KBM-7 (cell line): Measurements from ENCODE around the gene RAB1B.
"Not testable (repeated sequence)": the region's sequence is repeated elsewhere in the genome, so short reads cannot be mapped to it uniquely, and the experiment has no call there.

Experiments
- DNase-seq: peaks from one replicate; pipeline ENCODE4 v3.0.0-alpha.2; 2015
- in situ Hi-C: fragments of 300-500 bp; cut with MboI; formaldehyde crosslinking; loops from 2 replicates; pipeline ENCODE4 v1.14.3; 2020; ENCODE audit warnings: low sequenced_read_pairs, low pct_unique_long_range_greater_than_20kb, mixed read lengths

RAB1B gene

GRCh38 chr11:66315498-66315885 lies 47.1 kb downstream of the RAB1B start:
- in situ Hi-C loops, result no loop called here
- DNase-seq, result no peak

- no peak for DNase-seq
- in situ Hi-C loops, result no loop called here
These were observed 47.7 kb downstream of the RAB1B start for GRCh38 chr11:66315921-66316811.

GRCh38 chr11:66316849-66317251 lies 48.4 kb downstream of the RAB1B start, which contains the start of gene CD248:
Gene CD248, minus strand, starts transcription at chr11:66317044. Its CDS starts 17 bp downstream, at chr11:66317027.
- no peak for DNase-seq

GRCh38 chr11:66317322-66317722 lies 48.9 kb downstream of the RAB1B start:
- no peak for DNase-seq
- in situ Hi-C loops, result no loop called here

More at GRCh38 chr11:66316849-66317251, 48.4 kb downstream of the RAB1B start, which contains the start of gene CD248:
- in situ Hi-C loops, result no loop called here

- in situ Hi-C loops, result no loop called here
- peak; percentile 80 for DNase-seq
These were observed 49.5 kb downstream of the RAB1B start for GRCh38 chr11:66317723-66318599.

- in situ Hi-C loops, result no loop called here
- DNase-seq, result no peak
These were observed 50.1 kb downstream of the RAB1B start for GRCh38 chr11:66318600-66318970.

- DNase-seq, in situ Hi-C loops: not testable (repeated sequence)
These were observed 51.9 kb downstream of the RAB1B start for GRCh38 chr11:66320289-66320688.

GRCh38 chr11:66320748-66321147 lies 52.3 kb downstream of the RAB1B start:
- in situ Hi-C loops, DNase-seq: not testable (repeated sequence)

GRCh38 chr11:66321606-66322005 lies 53.2 kb downstream of the RAB1B start:
- DNase-seq, result no peak
- in situ Hi-C loops, result no loop called here

GRCh38 chr11:66322732-66323427 lies 54.4 kb downstream of the RAB1B start:
- in situ Hi-C loops, result no loop called here
- no peak for DNase-seq

- no peak for DNase-seq
- in situ Hi-C loops, result no loop called here
These were observed 55.2 kb downstream of the RAB1B start for GRCh38 chr11:66323684-66324083.

- in situ Hi-C loops, result no loop called here
- no peak for DNase-seq
These were observed 56.2 kb downstream of the RAB1B start for GRCh38 chr11:66324664-66325063.

- peak; percentile 32 for DNase-seq
- in situ Hi-C loops, result no loop called here
These were observed 56.8 kb downstream of the RAB1B start for GRCh38 chr11:66325263-66325671.

- in situ Hi-C loops, result no loop called here
- peak; percentile 58 for DNase-seq
These were observed 58.0 kb downstream of the RAB1B start for GRCh38 chr11:66326261-66327111.
